LNCAP (cell line): ENCODE results near the gene MAP3K21.

Experiments
- TF ChIP-seq, protein P1 (sequence below): fragments of 450-650 bp; IDR thresholded peaks from 2 replicates; pipeline ENCODE4 v1.5.1; 2017; ENCODE audit warnings: mild to moderate bottlenecking

Gene MAP3K21

DNA sequence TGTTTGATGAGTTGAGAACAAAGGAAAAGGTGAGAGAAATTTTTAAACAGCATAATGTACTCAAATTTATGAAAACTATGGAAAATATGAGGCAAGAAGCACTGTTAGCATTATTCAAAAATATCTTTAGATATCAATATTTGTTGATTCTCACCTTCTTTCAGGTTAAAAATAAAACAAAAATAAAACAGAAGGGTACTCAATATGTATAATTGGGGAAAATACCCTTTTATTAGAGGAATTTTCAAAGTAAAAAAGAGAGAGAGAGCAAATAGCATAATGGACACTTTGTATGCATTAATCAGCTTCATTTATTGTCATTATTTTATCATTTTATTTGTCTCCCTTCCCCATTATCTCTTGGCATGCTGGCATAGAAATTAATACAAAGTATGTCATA, 27.5 kb downstream of the MAP3K21 start:
- TF ChIP-seq, protein P1, sequence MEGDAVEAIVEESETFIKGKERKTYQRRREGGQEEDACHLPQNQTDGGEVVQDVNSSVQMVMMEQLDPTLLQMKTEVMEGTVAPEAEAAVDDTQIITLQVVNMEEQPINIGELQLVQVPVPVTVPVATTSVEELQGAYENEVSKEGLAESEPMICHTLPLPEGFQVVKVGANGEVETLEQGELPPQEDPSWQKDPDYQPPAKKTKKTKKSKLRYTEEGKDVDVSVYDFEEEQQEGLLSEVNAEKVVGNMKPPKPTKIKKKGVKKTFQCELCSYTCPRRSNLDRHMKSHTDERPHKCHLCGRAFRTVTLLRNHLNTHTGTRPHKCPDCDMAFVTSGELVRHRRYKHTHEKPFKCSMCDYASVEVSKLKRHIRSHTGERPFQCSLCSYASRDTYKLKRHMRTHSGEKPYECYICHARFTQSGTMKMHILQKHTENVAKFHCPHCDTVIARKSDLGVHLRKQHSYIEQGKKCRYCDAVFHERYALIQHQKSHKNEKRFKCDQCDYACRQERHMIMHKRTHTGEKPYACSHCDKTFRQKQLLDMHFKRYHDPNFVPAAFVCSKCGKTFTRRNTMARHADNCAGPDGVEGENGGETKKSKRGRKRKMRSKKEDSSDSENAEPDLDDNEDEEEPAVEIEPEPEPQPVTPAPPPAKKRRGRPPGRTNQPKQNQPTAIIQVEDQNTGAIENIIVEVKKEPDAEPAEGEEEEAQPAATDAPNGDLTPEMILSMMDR = no peak

GRCh38 chr1:233355841-233356704, 28.5 kb downstream of the MAP3K21 start:
- TF ChIP-seq, protein P1 = no peak

DNA sequence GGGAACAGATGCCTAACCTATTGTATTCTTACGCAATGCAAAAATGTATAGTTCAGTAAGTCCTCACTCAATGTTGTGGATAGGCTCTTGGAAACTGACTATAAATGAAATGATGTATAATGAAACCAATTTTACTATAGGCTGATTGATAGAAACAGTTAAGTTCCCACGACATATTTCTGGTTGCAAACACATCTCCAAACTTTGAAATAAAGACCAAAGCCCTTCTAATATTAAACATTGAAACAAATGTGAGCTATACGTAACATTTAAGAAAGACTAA, 29.1 kb downstream of the MAP3K21 start:
- TF ChIP-seq, protein P1 = no peak

- TF ChIP-seq, protein P1 = no peak
Observed at GRCh38 chr1:233357595-233358397, 30.3 kb downstream of the MAP3K21 start.

DNA sequence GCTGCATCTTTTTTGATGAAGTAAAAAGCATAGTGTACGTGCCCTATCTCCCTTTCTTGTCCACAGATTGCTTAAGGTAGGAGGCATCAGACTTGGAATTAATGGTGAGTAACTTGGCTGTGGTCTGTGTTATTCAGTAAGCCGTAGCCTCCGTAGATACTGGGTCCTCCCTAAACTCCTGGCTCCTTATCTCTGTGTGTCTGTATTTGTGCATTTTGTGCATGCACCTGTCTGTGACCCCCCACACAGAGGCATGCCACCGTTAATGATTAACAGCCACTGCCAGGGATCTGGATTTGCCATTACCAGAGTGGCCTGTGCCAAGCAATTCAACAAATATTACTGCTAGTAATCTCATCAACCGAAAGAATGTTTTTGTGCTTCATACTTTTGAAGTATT, 31.9 kb downstream of the MAP3K21 start:
- TF ChIP-seq, protein P1 = no peak

DNA sequence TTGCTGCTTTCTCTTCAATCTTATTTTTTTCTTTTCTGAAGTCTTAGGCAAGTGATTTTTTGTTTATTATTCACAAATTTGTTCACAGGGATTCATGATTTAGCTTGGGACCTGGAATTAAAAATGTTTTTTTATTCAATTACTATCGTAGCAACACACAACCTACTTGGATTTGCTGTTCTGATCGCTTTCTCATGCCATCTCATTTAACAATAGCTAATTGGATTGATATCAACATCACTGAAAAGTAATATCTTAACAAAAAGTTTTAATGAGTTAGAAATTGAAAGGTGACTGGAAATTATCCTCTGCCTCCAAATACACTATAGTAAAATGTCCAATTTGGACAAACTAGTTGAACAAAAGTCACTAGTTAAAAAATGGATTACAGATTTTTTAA, 32.4 kb downstream of the MAP3K21 start:
- TF ChIP-seq, protein P1 = no peak

GRCh38 chr1:233360525-233361102, 33.1 kb downstream of the MAP3K21 start:
- TF ChIP-seq, protein P1 = no peak
